ENCODE results near the gene GPR39.

GPR39 gene

GRCh38 chr2:132562245-132562644 lies 145.6 kb downstream of the GPR39 start:
- no peak for TF ChIP-seq CTCF (IDR thresholded peaks at IDR 0.05)
- no peak for TF ChIP-seq ZFX (IDR thresholded peaks at IDR 0.05; ENCODE audit: borderline replicate concordance)
- no peak overlapping the region for H3K27ac ChIP-seq

GRCh38 chr2:132564065-132564464 lies 147.5 kb downstream of the GPR39 start:
- TF ChIP-seq ZFX (IDR thresholded peaks at IDR 0.05; ENCODE audit: borderline replicate concordance): no peak
- TF ChIP-seq CTCF (IDR thresholded peaks at IDR 0.05): no peak

GRCh38 chr2:132566379-132566778 lies 149.8 kb downstream of the GPR39 start:
- TF ChIP-seq ZFX (IDR thresholded peaks at IDR 0.05; ENCODE audit: borderline replicate concordance) (no peak), CTCF (IDR thresholded peaks at IDR 0.05) (no peak)
- H3K27ac ChIP-seq: no peak overlapping the region

More at GRCh38 chr2:132564065-132564464, 147.5 kb downstream of the GPR39 start:
- no peak overlapping the region for H3K27ac ChIP-seq

- H3K27ac ChIP-seq: no peak overlapping the region
- no peak for TF ChIP-seq ZFX (IDR thresholded peaks at IDR 0.05; ENCODE audit: borderline replicate concordance)
- no peak for TF ChIP-seq CTCF (IDR thresholded peaks at IDR 0.05)
Observed at GRCh38 chr2:132567682-132568081, 151.1 kb downstream of the GPR39 start.

GRCh38 chr2:132568656-132569055 lies 152.1 kb downstream of the GPR39 start:
- H3K27ac ChIP-seq: no peak overlapping the region
- TF ChIP-seq CTCF (IDR thresholded peaks at IDR 0.05) (no peak), ZFX (IDR thresholded peaks at IDR 0.05; ENCODE audit: borderline replicate concordance) (no peak)

- H3K27ac ChIP-seq: no peak overlapping the region
- TF ChIP-seq CTCF (IDR thresholded peaks at IDR 0.05) (no peak), ZFX (IDR thresholded peaks at IDR 0.05; ENCODE audit: borderline replicate concordance) (no peak)
Observed at GRCh38 chr2:132573444-132574007, 156.9 kb downstream of the GPR39 start.

GRCh38 chr2:132577686-132578085 lies 161.1 kb downstream of the GPR39 start:
- no peak for TF ChIP-seq ZFX (IDR thresholded peaks at IDR 0.05; ENCODE audit: borderline replicate concordance)
- TF ChIP-seq CTCF (IDR thresholded peaks at IDR 0.05): no peak
- H3K27ac ChIP-seq: no peak overlapping the region

All from 22Rv1 (cell line).